ENCODE measurements around the gene KRT85.

The KRT85 gene

GRCh38 chr12:52327052-52327829 lies 40.0 kb downstream of the KRT85 start:
- TF ChIP-seq, protein P1, sequence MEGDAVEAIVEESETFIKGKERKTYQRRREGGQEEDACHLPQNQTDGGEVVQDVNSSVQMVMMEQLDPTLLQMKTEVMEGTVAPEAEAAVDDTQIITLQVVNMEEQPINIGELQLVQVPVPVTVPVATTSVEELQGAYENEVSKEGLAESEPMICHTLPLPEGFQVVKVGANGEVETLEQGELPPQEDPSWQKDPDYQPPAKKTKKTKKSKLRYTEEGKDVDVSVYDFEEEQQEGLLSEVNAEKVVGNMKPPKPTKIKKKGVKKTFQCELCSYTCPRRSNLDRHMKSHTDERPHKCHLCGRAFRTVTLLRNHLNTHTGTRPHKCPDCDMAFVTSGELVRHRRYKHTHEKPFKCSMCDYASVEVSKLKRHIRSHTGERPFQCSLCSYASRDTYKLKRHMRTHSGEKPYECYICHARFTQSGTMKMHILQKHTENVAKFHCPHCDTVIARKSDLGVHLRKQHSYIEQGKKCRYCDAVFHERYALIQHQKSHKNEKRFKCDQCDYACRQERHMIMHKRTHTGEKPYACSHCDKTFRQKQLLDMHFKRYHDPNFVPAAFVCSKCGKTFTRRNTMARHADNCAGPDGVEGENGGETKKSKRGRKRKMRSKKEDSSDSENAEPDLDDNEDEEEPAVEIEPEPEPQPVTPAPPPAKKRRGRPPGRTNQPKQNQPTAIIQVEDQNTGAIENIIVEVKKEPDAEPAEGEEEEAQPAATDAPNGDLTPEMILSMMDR (IDR thresholded peaks at IDR 0.05): peak; percentile 76
- no peak overlapping the region for H3K4me3 ChIP-seq
- DNase-seq (ENCODE audit: low spot score): peak; percentile 84
- peak overlapping the region in 1 of 2 donors; percentile 83 for H3K27ac ChIP-seq

DNA sequence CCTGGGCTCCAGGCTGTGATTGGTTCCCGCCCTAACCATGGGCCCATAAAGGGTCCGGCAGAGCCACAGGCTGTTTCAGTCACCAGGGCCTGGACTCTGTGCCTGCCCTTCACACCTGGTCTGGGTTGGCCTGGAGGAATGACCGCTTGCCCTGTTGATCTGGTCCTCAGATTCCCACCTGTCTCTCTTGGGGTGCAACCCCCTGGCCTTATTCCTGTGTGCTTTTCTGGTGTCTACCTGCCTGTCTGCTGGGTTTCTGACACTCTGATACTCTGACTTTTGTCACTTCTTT lies 43.2 kb downstream of the KRT85 start:
- Histone ChIP-seq H3K4me3 (no peak overlapping the region), H3K27ac (no peak overlapping the region)
- TF ChIP-seq, protein P1 (IDR thresholded peaks at IDR 0.05): no peak
- DNase-seq (ENCODE audit: low spot score): no peak

DNA sequence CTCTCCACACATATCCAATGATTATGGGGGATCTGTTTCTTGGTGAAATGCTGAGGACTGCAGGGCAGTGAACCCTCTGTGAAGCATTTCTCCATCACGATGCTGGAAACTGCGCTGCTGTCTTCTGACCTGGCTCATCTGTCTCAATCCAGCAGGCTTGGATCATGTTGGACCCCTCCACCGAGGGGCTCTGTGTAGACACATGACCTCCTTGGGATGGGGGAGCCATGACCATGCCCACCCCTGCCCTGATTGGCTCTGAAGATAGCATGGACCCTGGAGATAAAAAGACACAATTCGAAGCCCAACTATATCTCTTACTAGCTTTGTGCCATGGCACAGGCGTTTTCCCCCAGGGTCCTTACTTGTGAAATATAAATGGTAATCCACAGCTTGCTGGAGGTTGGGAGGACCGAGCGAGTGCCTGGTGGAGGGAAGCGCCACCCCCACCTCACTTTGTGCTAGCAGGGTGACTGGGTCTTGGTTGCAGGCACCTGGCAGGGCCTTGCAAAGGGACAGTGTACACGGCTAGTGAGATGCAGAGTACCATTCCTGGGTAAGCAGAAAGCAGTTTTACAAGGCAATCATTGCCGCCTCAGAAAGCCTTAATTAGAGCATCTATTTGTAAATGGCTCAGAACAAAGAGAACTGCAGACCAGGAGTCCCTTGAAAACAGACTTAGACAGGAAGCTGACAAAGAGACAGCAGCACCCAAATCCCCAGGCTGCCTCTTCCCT lies 43.7 kb downstream of the KRT85 start:
- Histone ChIP-seq H3K27ac (no peak overlapping the region), H3K4me3 (no peak overlapping the region)
- TF ChIP-seq, protein P1 (IDR thresholded peaks at IDR 0.05): no peak
- no peak for DNase-seq (ENCODE audit: low spot score)

DNA sequence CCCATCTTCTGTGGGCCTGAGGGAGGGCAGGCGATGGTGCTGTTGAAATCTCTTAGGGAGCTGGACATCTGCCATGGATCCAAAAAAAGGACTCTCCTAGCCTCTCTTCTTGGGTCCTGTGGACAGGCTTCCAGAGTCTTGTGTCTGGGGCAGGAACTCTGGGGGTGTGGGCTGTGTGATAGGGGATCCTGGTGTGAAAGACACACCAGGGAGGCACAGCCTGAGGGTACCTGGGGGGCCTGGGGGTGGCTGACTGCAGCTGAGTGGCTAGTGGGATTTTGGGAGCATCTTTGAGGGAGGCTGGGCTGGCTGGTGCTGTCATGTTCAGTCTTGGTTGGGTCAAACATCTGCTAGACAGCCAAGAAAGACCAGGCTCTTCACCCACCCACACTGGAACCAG lies 44.3 kb downstream of the KRT85 start:
- TF ChIP-seq, protein P1 (IDR thresholded peaks at IDR 0.05): no peak
- Histone ChIP-seq H3K4me3 (no peak overlapping the region), H3K27ac (no peak overlapping the region)
- no peak for DNase-seq (ENCODE audit: low spot score)

- H3K27ac ChIP-seq: no peak overlapping the region
- DNase-seq (ENCODE audit: low spot score): no peak
- no peak overlapping the region for H3K4me3 ChIP-seq
- TF ChIP-seq, protein P1 (IDR thresholded peaks at IDR 0.05): no peak
Measured at GRCh38 chr12:52322069-52322468, 45.2 kb downstream of the KRT85 start.

DNA sequence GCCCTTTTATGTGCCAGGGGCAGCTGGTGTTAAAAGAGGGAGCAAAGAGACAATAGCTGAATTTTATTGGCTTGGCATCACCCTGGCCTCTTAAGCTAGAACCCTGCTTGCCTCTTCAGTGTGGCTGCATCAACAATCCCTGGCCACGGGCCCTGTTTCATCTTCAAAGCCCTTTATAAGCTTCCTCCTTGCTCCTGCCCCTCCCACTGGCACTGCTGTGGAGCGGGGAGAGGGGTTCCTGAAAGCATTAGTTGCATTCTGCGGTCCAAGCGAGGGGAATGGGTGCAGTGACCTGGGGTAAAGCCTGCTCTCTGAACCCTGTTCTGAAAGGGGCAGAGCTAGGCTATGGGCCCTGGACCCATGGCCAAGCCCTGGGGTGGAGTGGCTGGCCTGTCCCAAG lies 45.9 kb downstream of the KRT85 start:
- TF ChIP-seq, protein P1 (IDR thresholded peaks at IDR 0.05): no peak
- Histone ChIP-seq H3K4me3 (no peak overlapping the region), H3K27ac (no peak overlapping the region)
- DNase-seq (ENCODE audit: low spot score): peak; percentile 47
